Activated CD8-positive, alpha-beta memory T cell treated with anti-CD3 and anti-CD28 coated beads, Interleukin-2, amount 50 U/mL, for 24 hours (primary cell): ENCODE results near the gene TMEM127.
"Not testable (repeated sequence)": the region's sequence is repeated elsewhere in the genome, so short reads cannot be mapped to it uniquely, and the experiment has no call there.

Experiments used
- DNase-seq: peaks from one replicate; pipeline ENCODE4 v3.0.0-alpha.2; 2020; ENCODE audit errors: extremely low read depth

TMEM127 gene

DNA sequence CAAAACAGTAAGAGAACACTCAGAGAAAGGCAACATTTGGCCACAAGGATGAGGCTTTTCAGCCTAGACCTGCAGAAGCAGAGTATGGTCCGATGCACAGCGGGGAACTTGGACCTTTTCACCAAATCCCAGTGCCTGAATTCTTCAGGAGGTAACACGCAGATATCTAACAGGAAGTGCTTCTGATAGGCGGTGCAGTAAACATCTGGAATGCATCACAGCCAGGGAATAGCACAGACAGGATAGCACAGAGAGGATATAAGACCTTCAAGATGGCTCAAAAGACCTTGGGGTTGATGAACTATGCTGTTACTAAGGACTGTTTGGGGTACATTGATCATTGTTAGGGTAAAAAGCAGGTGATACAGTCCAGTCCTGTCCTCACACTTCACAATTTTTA lies 1.7 kb downstream of the TMEM127 start:
- no peak for DNase-seq

GRCh38 chr2:96262306-96262705 lies 3.5 kb downstream of the TMEM127 start:
- DNase-seq, result no peak

DNA sequence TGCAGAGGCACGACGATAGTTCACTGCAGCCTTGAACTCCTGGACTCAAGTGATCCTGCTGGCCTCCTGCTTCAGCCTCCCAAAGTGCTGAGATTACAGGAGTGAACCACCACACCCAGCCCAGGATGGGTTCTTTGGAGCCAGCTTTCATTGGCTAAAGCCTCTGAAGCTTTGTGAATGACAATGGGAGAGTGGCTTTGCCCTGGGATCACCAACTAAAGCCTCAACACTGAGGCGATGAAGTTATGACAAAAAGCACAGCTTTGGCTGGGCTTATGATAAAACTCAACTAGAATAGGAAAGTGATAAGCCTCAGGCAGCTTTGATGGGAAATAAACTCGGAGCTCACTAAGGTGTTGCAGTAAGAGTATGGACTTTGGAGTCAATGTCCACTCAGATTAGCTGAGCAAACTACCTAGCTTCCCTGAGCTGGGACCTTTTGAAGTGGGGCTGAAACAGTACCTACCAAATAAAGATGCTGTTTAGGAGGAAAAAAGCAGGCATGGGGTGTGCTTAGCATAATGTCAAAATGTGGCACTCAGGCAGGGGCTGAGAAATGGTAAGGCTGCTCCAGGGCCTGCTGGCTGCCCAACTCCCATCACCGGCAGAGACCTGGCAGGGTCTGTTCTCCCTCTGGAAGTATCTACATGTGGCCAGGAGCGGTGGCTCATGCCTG lies 4.3 kb downstream of the TMEM127 start:
- no peak for DNase-seq

DNA sequence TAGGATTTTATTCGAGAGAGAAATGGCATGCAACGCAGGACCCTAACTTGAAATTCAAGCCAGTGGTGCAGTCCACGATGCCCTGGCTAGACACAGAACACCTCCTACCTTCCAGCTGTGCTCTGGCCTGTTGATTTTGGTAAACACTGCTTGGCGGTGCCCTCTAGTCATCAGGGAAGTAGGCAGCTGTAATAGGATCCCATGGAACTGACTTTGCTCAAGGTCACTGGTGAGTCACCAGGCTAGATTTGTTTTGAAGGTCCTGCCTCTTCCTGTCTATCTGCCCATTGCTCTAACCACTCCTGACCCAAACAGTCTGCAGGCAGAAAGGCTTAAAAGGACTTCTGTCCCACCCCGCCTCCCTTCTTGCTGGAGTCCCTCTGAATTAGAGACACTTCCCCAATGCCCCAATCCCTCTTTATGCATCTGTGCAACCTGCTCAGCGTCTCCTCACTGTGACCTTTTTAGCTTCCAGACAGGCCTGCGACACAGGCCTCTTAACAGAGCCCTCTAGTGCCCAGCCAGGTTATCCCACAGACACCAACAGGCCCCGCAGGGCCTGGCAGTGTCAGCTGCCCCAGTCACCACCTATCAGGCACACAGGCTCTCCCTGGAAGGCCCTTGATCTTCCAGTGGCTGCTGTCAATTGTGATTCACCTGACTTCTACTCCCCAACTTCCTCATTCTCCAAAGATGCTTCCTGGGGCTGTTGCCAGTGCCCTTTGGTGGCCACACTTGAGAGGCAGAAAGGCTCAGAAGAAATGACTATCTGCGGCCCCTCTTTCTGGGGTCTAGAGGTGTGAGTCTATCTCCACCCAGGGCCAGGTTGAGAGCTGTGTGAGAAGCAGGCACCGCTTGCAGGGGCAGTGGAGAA lies 5.2 kb downstream of the TMEM127 start:
- no peak for DNase-seq

- DNase-seq, result no peak
Observed at GRCh38 chr2:96259497-96259921, 6.3 kb downstream of the TMEM127 start.

GRCh38 chr2:96258166-96259022 lies 7.4 kb downstream of the TMEM127 start:
- DNase-seq, result no peak

DNA sequence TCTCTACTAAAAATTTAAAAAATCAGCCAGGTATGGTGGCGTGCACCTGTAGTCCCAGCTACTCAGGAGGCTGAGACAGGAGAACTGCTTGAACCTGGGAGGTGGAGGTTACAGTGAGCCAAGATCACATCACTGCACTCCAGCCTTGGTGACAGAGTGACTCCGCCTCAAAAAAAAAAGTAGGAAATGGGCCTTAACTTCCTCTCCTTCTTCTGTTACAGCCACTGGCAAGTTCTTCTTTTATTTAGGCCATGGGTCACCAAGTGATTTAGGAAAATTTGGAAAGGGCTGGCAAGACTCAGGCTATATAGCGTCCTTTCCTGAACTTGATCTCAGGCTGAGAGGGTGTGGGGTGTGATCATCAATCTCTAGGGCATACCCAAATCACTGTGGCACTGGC lies 8.1 kb downstream of the TMEM127 start:
- DNase-seq, result not testable (repeated sequence)

DNA sequence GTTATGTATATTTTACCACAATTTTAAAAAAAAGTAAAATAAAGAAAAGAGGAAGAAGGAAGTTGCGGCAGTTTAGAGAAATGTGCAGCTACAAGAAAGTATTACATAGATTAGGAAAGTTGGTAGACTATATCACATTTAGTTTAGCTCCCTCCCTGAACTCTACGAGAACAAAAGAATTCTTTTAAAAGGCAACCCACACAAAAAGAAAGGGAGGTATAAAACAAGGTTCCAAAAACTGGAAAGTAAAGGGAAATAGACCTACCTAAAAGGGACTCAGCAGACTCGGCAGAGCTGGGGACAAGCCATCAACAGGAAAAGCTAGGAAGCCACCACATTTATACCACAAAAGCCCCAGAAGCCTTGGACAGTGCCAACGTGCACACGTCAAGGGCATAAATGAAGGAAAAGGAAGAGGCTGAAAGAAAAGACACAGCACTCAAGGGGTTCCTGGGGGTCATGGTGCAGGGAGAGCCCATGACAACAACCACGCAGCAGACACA lies 9.1 kb downstream of the TMEM127 start:
- no peak for DNase-seq

DNA sequence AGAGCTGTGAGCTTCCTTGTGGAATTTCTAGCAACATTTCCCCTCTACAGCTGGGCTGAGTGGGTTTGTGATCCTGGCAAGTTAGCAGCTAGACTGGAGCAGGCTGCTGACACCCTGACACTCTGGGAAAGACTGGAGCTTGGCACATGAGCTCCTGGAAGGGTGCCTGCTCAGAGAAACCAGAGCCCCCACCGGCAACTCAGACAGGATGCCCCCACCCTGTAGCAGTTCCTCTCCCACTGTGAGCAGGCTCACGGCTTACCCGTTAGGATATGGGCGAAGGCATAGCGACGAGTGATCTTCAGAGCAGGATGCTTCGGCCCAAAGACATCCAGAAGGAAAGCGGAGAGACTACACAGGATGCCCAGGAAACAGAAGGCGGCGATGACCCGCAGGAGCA lies 11.2 kb downstream of the TMEM127 start:
- DNase-seq, result no peak

DNA sequence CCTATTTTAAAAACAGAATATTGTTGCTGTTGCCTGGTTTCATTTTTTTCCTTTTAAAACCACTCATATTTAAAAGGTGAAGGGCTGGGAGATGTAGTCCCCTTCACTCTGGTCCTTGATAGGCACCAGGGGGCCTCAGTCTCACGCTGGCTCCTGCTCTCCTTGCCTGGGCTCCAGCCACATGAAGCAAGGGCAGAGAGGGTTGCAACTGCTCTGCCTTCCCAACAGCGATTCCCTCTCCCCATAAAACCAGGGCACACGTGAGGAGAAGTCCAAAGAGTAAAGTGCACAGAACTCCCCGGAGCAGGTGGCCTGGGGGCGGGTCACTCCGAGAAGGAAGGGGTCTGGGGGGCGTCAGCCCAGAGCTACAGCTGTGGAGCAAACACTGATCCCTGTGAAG lies 12.8 kb downstream of the TMEM127 start:
- no peak for DNase-seq

DNA sequence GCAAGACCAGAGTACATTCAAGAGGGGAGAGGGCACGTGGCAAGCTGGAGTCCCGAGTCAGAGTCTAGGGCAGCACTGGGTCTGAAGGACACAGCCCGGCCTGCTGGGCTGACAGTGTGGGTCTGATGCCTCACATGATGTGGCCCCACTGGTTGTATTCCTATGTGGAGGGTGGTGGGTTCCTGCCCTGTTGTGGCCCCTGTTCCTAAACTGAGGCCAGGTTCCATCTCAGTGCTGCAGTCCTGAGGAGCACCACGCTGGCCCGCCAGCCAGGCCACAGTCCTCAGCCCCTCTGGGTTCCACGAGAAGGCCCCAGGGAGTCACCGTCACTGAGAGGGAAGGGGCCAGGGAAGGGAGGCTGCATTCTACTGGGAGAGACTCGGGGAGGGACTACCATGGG lies 13.3 kb downstream of the TMEM127 start:
- no peak for DNase-seq

DNA sequence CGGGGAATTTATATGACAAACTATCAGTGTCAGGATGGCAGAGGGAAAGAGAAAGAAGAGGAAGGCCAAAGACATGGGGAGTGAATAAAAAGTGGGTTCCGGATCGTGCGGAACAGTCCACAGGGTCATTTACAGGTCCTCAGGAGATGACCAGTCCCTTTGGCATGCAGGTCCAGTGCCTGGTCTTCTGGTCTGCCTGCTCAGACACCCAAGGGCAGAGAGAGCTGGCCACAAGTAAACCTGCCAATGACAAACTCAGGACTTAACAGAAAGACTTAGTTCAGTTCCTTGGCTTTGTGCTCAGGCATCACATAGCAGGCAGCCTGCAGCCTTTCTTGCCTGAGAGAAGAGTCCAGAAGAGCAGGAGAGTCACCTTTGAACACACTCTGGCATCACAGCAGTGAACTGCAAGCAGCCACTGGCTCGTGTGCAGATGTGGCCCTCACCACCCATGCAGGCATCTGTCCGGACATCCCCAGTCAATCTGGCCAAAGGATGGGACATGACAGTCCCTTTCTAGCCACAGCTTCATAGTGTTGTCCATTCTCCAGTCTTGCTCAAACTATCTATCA lies 14.0 kb downstream of the TMEM127 start:
- no peak for DNase-seq

DNA sequence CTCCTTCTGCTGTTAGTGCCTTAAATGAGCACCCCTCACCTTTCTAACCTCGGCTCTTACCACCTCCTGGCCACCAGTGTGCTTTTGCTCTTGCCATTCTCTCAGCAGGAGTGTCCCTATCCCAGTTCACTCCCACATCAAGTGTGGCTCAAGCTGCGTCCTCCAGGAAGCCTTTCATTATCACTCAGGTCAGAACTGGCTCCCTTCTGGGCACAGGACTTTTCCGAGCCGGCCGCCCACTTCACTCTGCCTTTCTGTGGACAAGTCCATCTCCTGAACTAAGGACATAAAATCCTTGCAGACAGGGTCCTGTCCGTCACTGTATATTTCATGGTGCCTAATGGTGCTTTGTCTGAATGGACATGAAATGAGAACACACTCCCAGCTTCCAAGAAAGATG lies 15.6 kb downstream of the TMEM127 start:
- DNase-seq, result no peak

GRCh38 chr2:96249654-96250053 lies 16.1 kb downstream of the TMEM127 start:
- DNase-seq, result no peak

GRCh38 chr2:96248624-96249023 lies 17.2 kb downstream of the TMEM127 start:
- no peak for DNase-seq

DNA sequence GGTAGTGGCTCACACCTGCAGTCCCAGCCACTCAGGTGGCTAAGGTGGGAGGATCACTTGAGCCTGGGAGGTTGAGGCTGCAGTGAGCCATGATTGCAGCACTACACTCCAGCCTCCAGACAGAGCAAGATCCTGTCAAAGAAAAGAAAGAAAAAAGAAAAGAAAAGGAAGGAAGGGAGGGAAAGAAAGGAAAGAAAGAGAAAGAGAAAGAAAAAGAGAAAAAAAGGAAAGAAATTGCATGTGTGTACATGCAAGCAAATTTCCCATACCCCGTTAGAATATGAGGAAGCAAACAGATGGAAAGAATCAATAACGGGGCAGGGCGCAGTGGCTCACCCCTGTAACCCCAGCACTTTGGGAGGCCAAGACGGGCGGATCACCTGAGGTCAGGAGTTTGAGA lies 17.9 kb downstream of the TMEM127 start:
- no peak for DNase-seq

GRCh38 chr2:96247009-96247408 lies 18.8 kb downstream of the TMEM127 start:
- no peak for DNase-seq

DNA sequence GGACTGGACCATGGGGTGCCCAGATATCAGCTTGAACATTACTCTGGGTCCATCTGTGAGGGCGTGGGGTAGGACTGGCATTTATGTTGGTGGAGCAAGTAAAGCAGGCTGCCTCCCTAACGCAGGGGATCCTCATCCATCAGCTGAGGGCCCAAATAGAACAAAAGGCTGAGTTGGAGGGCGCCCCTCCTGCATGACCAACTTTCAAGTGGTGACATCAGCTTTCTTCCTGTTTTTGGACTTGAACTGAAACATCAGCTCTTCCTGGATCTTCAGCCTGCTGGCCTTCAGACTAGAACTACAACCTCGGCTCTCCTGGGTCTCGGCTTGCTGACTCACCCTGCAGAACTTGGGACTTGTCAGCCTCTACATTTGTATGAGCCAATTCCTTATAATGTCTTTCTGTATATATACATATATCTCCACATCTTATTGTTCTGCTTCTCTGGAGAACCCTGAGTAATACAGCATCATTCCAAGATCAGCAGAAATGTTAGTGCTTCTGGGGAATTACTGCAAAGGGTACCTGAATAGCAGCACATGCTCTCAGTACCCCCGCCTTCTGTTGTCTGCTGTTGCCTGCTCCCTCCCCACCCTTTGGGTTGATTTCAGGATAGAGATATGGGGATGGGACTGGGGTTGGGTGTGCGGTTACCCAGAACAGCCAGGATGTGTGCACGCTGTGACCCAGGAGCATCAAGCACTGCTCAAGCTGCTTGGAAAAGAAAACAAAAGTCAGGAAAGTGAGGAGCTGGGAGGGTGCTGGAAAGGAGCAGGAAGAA lies 20.0 kb downstream of the TMEM127 start:
- no peak for DNase-seq

GRCh38 chr2:96243843-96244242 lies 22.0 kb downstream of the TMEM127 start:
- DNase-seq, result no peak

DNA sequence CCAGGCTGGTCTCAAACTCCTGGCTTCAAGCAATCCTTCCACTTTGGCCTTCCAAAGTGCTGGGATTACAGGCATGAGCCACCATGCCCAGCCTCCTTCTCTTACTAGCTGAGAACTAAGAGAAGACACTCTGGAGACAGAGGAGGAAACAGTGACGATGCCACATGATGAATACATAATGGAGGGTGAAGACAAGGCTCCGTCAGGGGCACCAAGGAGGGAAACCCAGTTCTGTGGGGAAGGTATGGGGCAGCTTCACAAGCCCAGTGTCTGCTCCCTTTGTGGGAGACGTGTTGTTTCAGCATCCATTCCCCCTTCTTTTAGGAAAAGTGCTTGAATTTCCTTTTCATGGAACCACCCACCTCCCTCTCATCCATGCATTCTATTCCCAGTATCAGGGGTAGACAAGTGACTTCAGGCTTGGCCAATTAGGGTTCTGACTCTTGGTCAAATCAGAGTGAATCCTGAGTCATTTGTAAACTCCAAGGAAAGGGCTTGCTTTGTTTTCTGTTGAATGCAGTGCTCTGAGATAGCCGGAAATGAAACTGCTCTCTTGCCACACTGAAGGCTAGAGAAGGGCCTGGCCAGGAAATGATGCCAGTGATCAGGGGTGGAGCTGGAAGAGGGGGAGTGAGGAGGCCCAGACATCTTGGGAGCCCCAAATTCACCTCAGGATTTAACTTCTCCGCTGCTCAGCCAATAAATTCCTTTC lies 23.7 kb downstream of the TMEM127 start:
- peak; percentile 24 for DNase-seq
